ENCODE measurements around the gene CACNA1F. TPM values are rescaled to one million over a fixed set of nuclear protein-coding genes. Genes with fewer than 3 reads are reported as not detected.

Gene CACNA1F
- total RNA-seq, 4 donors from 2014 or later, result 1.7 to 2.8 (median 2.3) TPM

- TF ChIP-seq POLR2A (IDR thresholded peaks at IDR 0.05), result no peak
- TF ChIP-seq, protein P1, sequence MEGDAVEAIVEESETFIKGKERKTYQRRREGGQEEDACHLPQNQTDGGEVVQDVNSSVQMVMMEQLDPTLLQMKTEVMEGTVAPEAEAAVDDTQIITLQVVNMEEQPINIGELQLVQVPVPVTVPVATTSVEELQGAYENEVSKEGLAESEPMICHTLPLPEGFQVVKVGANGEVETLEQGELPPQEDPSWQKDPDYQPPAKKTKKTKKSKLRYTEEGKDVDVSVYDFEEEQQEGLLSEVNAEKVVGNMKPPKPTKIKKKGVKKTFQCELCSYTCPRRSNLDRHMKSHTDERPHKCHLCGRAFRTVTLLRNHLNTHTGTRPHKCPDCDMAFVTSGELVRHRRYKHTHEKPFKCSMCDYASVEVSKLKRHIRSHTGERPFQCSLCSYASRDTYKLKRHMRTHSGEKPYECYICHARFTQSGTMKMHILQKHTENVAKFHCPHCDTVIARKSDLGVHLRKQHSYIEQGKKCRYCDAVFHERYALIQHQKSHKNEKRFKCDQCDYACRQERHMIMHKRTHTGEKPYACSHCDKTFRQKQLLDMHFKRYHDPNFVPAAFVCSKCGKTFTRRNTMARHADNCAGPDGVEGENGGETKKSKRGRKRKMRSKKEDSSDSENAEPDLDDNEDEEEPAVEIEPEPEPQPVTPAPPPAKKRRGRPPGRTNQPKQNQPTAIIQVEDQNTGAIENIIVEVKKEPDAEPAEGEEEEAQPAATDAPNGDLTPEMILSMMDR (IDR thresholded peaks at IDR 0.05), result no peak
- H3K27ac ChIP-seq, result no peak overlapping the region
Observed at GRCh38 chrX:49262603-49263002, 29.5 kb upstream of the CACNA1F start.

DNA sequence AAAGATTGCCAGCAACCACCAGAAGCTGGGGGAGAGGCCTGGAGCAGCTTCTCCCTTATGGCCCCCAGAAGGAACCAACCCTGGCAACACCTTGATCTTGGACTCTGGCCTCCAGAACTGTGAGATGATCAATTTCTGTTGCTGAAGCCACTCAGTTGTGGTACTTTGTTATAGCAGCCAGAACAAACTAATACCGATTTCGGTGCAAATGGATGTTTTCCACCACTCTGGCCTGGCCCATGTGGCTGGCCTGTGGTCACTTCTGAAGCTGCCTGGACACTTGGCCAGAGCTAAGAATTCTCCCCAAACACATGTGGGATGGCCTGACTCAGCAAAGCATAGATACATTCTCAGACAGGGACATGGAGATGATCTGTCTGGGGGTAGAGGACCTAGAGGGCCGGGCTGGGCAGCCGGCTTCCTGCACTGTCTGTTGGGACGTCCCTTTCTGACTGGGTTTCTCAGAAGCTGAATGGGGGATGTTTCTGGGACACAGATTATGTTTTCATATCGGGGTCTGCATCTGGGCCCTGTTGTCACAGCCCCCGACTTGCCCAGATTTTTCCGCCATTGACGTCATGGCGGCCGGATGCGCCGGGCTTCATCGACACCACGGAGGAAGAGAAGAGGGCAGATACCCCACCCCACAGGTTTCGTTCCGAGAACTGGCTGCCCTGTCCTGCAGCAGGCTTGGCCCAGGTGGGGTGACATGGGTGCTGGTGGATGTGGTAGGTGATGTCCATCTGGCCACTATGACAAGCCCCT is 27.3 kb upstream of the CACNA1F start:
- H3K4me3 ChIP-seq, result no peak overlapping the region
- no peaks in the 10 kb centered on the region for H3K36me3 ChIP-seq
- H3K9me3 ChIP-seq, result no peaks in the 10 kb centered on the region
- H3K27ac ChIP-seq, result no peak overlapping the region
- H3K27me3 ChIP-seq, result no peaks in the 10 kb centered on the region
- peaks cover 0 to 5% (median 0%) of the 10 kb centered on the region in 4 donors for H3K4me1 ChIP-seq
- DNase-seq, result no peak
- TF ChIP-seq POLR2A (IDR thresholded peaks at IDR 0.05), result no peak
- TF ChIP-seq, protein P1 (IDR thresholded peaks at IDR 0.05), result no peak

More at GRCh38 chrX:49262603-49263002, 29.5 kb upstream of the CACNA1F start:
- DNase-seq, result no peak
- no peak overlapping the region for H3K4me3 ChIP-seq
- H3K27me3 ChIP-seq, result no peaks in the 10 kb centered on the region
- H3K9me3 ChIP-seq, result no peaks in the 10 kb centered on the region
- no peaks in the 10 kb centered on the region for H3K36me3 ChIP-seq
- H3K4me1 ChIP-seq, result no peaks in the 10 kb centered on the region

DNA sequence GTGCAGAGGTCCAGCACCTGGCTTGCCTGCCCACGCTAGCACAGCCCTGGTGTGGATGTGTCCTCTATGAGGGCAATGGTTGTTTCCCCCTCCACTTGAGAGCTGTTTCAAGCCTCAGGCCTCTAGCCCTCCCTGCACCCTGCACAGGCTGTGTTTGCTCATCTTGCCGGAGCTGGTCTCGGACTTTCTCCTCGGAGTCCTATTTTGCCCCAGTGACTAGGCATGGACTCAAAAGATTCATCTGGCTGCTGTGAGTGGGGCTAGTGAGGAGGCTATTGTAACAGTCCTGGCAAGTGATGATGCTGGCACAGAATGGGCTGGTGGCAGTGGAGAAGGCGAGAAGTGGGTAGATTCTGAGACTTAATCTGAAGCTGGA is 25.6 kb upstream of the CACNA1F start:
- Histone ChIP-seq H3K4me1 (peaks cover 0 to 5% (median 0%) of the 10 kb centered on the region in 4 donors), H3K27ac (no peak overlapping the region), H3K36me3 (no peaks in the 10 kb centered on the region), H3K4me3 (no peak overlapping the region), H3K9me3 (no peaks in the 10 kb centered on the region), H3K27me3 (no peaks in the 10 kb centered on the region)
- no peak for TF ChIP-seq POLR2A (IDR thresholded peaks at IDR 0.05)
- TF ChIP-seq, protein P1 (IDR thresholded peaks at IDR 0.05), result no peak
- no peak for DNase-seq

DNA sequence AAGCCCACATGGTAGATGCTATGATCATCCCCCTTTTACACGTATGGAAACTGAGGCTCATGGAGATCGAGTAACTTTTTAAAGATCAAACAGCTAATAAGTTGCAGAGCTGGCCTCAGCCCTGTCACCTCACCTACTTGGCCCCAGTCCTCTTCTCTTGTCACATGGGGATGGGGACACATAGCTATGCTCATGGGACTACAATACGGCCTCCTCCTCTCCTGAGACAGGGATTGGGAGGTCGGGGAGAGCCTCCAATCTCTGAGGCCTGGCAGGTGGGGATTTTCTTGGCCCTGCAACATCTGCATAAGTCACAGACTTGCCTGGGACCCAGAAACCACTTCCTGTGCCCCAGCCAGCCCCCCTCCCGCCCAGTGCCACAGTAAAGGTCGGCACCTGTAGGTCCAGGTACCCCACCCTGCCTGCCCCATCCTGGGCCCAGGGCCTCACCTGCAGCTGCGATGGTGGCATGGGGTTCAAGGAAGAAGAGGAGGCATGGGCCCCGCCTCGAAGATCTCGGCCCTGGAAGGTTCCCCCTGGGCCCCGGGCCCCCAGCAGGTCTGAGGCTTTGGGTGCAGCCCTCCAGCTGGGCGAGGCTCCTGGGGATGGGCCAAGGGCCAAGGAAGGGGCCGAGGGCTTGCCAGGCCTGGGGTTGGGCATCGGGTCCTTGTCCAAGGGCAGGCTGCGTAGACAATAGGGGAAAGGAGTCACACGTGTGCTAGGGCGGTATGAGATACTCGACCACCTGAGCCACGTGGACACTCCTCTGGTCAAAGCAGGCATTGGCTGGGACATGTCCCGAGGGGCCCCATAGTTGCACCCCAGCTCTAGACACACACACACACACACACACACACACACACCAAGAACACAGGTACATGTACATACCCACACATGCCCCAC is 25.0 kb upstream of the CACNA1F start:
- H3K27ac ChIP-seq, result no peak overlapping the region
- TF ChIP-seq, protein P1 (IDR thresholded peaks at IDR 0.05), result no peak
- TF ChIP-seq POLR2A (IDR thresholded peaks at IDR 0.05), result no peak
- H3K4me3 ChIP-seq, result no peak overlapping the region
- H3K36me3 ChIP-seq, result no peaks in the 10 kb centered on the region
- H3K4me1 ChIP-seq, result peaks cover 0 to 5% (median 0%) of the 10 kb centered on the region in 4 donors
- H3K9me3 ChIP-seq, result no peaks in the 10 kb centered on the region
- H3K27me3 ChIP-seq, result no peaks in the 10 kb centered on the region
- DNase-seq, result peak in 2 of 3 donors; percentile 49 to 65

GRCh38 chrX:49257074-49257790 is 24.1 kb upstream of the CACNA1F start:
- TF ChIP-seq, protein P1 (IDR thresholded peaks at IDR 0.05), result no peak
- no peak for TF ChIP-seq POLR2A (IDR thresholded peaks at IDR 0.05)
- peak overlapping the region in 1 of 4 donors; percentile 46 for H3K27ac ChIP-seq
- H3K9me3 ChIP-seq, result no peaks in the 10 kb centered on the region
- no peaks in the 10 kb centered on the region for H3K27me3 ChIP-seq
- no peak overlapping the region for H3K4me3 ChIP-seq
- DNase-seq, result no peak
- peaks cover 0 to 5% (median 0%) of the 10 kb centered on the region in 4 donors for H3K4me1 ChIP-seq
- no peaks in the 10 kb centered on the region for H3K36me3 ChIP-seq
